ENCODE measurements around the gene DYNC1H1.

DNA sequence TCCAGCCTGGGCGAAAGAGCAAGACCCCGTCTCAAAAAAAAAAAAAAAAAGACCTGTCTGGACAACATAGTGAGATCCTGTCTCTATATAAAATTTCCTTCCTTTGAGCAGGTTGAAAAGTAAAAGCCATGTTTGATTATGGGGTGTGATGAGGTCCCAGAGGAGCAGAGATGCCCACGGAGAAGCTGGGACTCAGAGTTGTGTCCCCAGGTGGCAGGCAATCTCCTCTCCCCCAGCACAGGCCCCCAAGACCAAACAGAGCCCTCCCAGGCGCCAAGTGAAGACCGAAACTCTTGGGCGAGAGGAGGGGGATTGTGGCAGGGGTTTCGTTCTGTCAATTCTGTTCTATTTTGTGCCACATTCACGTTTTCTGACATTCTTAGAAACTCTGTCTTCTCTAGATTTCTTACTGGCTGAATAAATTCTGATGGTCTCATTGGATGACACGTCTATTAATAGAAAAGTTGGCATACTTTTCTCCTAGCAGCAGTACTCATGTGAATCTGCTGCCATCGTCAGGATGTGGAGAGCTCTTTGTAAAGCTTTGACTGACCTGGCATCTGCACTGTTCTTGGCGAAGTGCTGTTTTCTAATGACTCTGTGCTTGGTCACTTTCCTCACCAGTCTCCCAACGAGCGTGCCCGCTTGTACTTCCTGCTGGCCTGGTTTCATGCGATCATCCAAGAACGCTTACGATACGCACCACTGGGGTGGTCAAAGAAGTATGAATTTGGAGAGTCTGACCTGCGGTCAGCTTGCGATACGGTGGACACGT is 79.1 kb downstream of the DYNC1H1 start:
- TF ChIP-seq POLR2A (IDR thresholded peaks at IDR 0.05) (no peak), POLR2AphosphoS5 (IDR thresholded peaks at IDR 0.05) (no peak)
